HFFc6 (cell line): ENCODE results near the gene UFL1. TPM values are rescaled to one million over a fixed set of nuclear protein-coding genes. Genes with fewer than 3 reads are reported as not detected.
"Not testable (repeated sequence)": the region's sequence is repeated elsewhere in the genome, so short reads cannot be mapped to it uniquely, and the experiment has no call there.

Experiments used
- DNase-seq: peaks from one replicate; pipeline ENCODE4 v3.0.0-alpha.2; 2018
- H3K27ac Mint-ChIP-seq: 2 replicates; pipeline ENCODE4 v1.8.0; 2020; ENCODE audit warnings: mild to moderate bottlenecking, mixed read lengths
- H3K27me3 Mint-ChIP-seq: 2 replicates; pipeline ENCODE4 v1.8.0; 2021; ENCODE audit warnings: mild to moderate bottlenecking, moderate library complexity, mixed read lengths; ENCODE audit not compliant: insufficient read depth
- H3K36me3 Mint-ChIP-seq: 2 replicates; pipeline ENCODE4 v1.8.0; 2021; ENCODE audit warnings: low read depth, mixed read lengths
- H3K4me1 Mint-ChIP-seq: 2 replicates; pipeline ENCODE4 v1.8.0; 2020; ENCODE audit warnings: low read depth, mixed read lengths
- H3K4me3 Mint-ChIP-seq: 2 replicates; pipeline ENCODE4 v1.8.0; 2020; ENCODE audit warnings: mild to moderate bottlenecking, moderate library complexity, mixed read lengths
- H3K9me3 Mint-ChIP-seq: 2 replicates; pipeline ENCODE4 v1.8.0; 2020; ENCODE audit warnings: mild to moderate bottlenecking, mixed read lengths
- CTCF ChIP-seq: fragments of 200-600 bp; sonication (generic); IDR thresholded peaks from 2 replicates; pipeline ENCODE4 v1.5.0; 2021; ENCODE audit warnings: antibody characterized with exemption, mild to moderate bottlenecking
- total RNA-seq, 6 experiments: library from RNA; stranded (reverse); fragmentation: NEBNext Ultra II Directional; extraction: Animal tissue kit (Norgen Biotek cat#: 25700); gene quantifications; 2 replicates in 1 of 6; 3 replicates in 5 of 6; pipeline ENCODE4 v1.2.3, GENCODE V29; 2021

Gene UFL1
- total RNA-seq, 6 experiments from 2014 or later, result 21.6 to 26.4 (median 24.5) TPM

GRCh38 chr6:96554558-96554957 lies 33.0 kb downstream of the UFL1 start:
- Mint-ChIP-seq H3K27me3 (no peaks in the 10 kb centered on the region), H3K27ac (no peak overlapping the region), H3K9me3 (no peaks in the 10 kb centered on the region), H3K4me1 (no peaks in the 10 kb centered on the region), H3K4me3 (no peak overlapping the region), H3K36me3 (peaks cover 38% of the 10 kb centered on the region)
- DNase-seq, result no peak
- no peak for TF ChIP-seq CTCF

- not testable (repeated sequence) for H3K27me3 Mint-ChIP-seq, DNase-seq, H3K4me3 Mint-ChIP-seq, H3K27ac Mint-ChIP-seq, H3K4me1 Mint-ChIP-seq, H3K9me3 Mint-ChIP-seq
- peaks cover 14% of the 10 kb centered on the region for H3K36me3 Mint-ChIP-seq
Measured at GRCh38 chr6:96559740-96560139, 38.1 kb downstream of the UFL1 start.

- no peak within 1 kb of the TSS for H3K27ac Mint-ChIP-seq
- no peaks in the 10 kb centered on the region for H3K9me3 Mint-ChIP-seq
- H3K4me3 Mint-ChIP-seq, result no peak within 1 kb of the TSS
- no peaks in the 10 kb centered on the region for H3K36me3 Mint-ChIP-seq
- no peak for TF ChIP-seq CTCF
- DNase-seq, result no peak
- no peaks in the 10 kb centered on the region for H3K27me3 Mint-ChIP-seq
- H3K4me1 Mint-ChIP-seq, result no peaks in the 10 kb centered on the region
Measured at GRCh38 chr6:96562886-96563285, 41.3 kb downstream of the UFL1 start, which contains the start of gene FHL5. Gene FHL5 (plus strand): TSS chr6:96563128. CDS start chr6:96603614, 40,486 bp downstream.

GRCh38 chr6:96563853-96564252 lies 42.2 kb downstream of the UFL1 start:
- H3K9me3 Mint-ChIP-seq, result no peaks in the 10 kb centered on the region
- no peaks in the 10 kb centered on the region for H3K4me1 Mint-ChIP-seq
- TF ChIP-seq CTCF, result no peak
- no peak overlapping the region for H3K27ac Mint-ChIP-seq
- H3K27me3 Mint-ChIP-seq, result no peaks in the 10 kb centered on the region
- no peak overlapping the region for H3K4me3 Mint-ChIP-seq
- DNase-seq, result no peak
- H3K36me3 Mint-ChIP-seq, result no peaks in the 10 kb centered on the region

- H3K27me3 Mint-ChIP-seq, result peaks cover 1% of the 10 kb centered on the region; the same call in 1 of the 2 replicates
- H3K4me1 Mint-ChIP-seq, result no peaks in the 10 kb centered on the region
- H3K36me3 Mint-ChIP-seq, result 0 out of 2 replicates have a peak, but pooled peaks cover 5% of the 10 kb centered on the region
- no peak for TF ChIP-seq CTCF
- no peak overlapping the region for H3K27ac Mint-ChIP-seq
- H3K4me3 Mint-ChIP-seq, result no peak overlapping the region
- DNase-seq, result no peak
- H3K9me3 Mint-ChIP-seq, result peaks cover 25% of the 10 kb centered on the region
Measured at GRCh38 chr6:96570053-96570452, 48.4 kb downstream of the UFL1 start.

GRCh38 chr6:96571551-96571950 lies 49.9 kb downstream of the UFL1 start:
- no peak overlapping the region for H3K4me3 Mint-ChIP-seq
- 0 out of 2 replicates have a peak, but pooled peaks cover 5% of the 10 kb centered on the region for H3K36me3 Mint-ChIP-seq
- H3K9me3 Mint-ChIP-seq, result peaks cover 25% of the 10 kb centered on the region
- H3K4me1 Mint-ChIP-seq, result no peaks in the 10 kb centered on the region
- no peak for TF ChIP-seq CTCF
- peaks cover 1% of the 10 kb centered on the region; the same call in 1 of the 2 replicates for H3K27me3 Mint-ChIP-seq
- no peak overlapping the region for H3K27ac Mint-ChIP-seq
- DNase-seq, result no peak
